K562 treated with DMSO at 1 percent for 4 hours (cell line): ENCODE measurements around the gene PAEP. TPM values are rescaled to one million over a fixed set of nuclear protein-coding genes. Genes with fewer than 3 reads are reported as not detected.

Experiments used
- total RNA-seq: library from RNA; unstranded; fragments of 300-600 nt; gene quantifications from 2 replicates; pipeline ENCODE4 v1.2.3, GENCODE V29; 2022; ENCODE audit not compliant: insufficient read depth

The PAEP gene
- not detected in 2 replicates for total RNA-seq

DNA sequence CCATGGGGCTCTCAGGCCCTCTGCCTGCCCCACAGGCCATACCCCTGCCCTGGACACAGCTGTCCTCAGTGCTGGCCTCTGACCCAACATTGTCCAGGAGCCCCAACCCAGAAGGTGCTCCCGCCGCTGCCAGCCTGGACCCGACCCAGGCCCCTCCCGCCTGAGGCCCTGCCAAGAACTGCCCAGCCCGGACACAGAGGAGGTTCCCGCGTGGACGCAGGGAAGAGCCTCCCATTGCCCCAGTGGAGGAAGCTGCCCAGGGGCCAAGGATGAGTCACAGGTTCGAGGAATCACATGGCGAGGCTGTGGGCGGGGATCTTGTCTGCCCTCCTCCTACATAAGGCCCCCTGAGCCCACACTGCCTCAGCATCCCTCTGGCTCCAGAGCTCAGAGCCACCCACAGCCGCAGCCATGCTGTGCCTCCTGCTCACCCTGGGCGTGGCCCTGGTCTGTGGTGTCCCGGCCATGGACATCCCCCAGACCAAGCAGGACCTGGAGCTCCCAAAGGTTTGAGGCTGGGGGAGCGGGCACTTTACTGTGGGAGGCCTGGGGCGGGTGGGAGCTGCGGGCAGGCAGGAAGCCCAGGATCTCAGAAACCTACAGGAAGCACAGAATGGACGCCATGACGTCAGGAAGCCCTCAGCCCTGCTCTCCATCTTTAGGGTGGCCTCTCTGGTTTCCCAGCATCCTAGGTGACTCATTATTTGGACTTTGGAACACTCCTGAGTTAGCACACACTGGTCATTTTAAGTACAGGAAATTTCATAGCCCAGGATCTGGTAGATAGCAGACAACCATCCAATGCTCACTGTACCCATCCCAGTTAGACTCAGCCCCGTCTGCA lies at the start of gene PAEP:
Gene PAEP, plus strand, starts transcription at position 366 of the 844 bp plus-strand sequence.

DNA sequence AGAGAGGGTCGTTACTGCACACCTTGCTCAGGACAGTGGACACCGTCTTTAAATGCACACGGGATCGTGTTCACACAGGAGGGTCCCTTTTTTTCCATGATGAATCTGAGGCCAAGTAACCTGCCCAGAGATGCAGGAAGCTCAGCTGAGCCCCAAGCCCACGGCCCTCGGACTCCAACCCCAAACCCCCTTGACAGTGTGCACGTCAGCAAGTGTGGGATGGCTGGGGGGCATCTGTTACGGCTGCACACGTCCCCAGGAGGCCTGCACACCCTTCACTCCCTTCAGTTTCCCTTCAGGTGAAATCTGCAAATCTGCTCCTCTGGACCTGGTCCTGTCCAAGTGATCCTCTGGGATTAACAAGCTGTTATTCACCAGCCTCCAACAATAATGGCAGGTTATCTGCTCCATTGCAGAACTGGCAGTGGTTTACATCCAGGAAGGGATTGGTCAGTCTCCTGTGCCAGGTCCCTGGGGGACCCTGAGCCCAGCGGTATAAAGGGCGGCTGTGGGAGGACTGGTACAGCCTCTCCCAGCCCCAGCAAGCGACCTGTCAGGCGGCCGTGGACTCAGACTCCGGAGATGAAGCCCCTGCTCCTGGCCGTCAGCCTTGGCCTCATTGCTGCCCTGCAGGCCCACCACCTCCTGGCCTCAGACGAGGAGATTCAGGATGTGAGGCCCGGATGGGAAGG lies 40.5 kb upstream of the PAEP start, which contains the start of gene LCN1:
Gene LCN1, plus strand, starts transcription at position 525 of the 692 bp plus-strand sequence. Its CDS starts 58 bp downstream, at position 583.

DNA sequence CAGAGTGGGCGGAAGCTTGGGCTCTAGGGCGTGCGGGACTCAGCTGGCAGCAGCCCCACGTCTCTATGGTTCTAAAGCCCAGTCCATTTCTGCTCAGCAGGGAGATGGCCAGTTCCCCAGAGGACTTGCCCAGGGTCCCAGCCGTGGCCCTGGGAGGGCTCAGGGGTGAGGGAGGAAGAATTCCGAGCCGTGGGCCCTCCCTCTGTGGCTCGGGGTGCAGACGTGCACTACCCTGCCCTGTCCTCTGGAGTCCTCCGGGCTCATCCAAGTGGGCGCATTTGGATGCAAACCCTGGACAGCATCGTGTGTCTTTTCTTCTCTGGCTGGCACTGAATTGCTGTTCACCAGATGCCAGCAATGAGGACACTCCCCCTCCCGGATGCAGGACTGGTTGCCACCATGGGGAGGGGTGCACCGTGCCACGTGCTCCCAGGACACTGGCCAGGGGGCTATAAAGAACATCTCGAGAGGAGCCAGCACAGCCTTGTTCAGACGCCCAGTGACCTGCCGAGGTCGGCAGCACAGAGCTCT lies 15.8 kb upstream of the PAEP start, which contains the start of gene OBP2A:
Gene OBP2A, plus strand, starts transcription at position 481 of the 531 bp plus-strand sequence. CDS start 55 bp downstream, outside the sequence.

Other genes with a start within 250 kb of the PAEP start
- 20.1 and 26.9 TPM in 2 replicates for gene PPP1R26, start 82.0 kb upstream of the PAEP start, total RNA-seq
- gene MRPS2, start 61.1 kb upstream of the PAEP start, total RNA-seq: 86.6 and 88.5 TPM in 2 replicates
- not detected in 2 replicates for gene LCN1, start 40.3 kb upstream of the PAEP start, total RNA-seq
- gene OBP2A, start 15.6 kb upstream of the PAEP start, total RNA-seq: not detected in 2 replicates
- not detected in 2 replicates for gene GLT6D1, start 77.8 kb downstream of the PAEP start, total RNA-seq
- not detected in 2 replicates for gene LCN9, start 101.6 kb downstream of the PAEP start, total RNA-seq
- gene SOHLH1, start 137.7 kb downstream of the PAEP start, total RNA-seq: not detected in 2 replicates
- not detected in 2 replicates for gene KCNT1, start 140.4 kb downstream of the PAEP start, total RNA-seq